MM.1S (cell line): Measurements from ENCODE around the gene CUBN.
"Not testable (repeated sequence)": the region's sequence is repeated elsewhere in the genome, so short reads cannot be mapped to it uniquely, and the experiment has no call there.

Experiments used
- DNase-seq: peaks from one replicate; pipeline ENCODE4 v3.0.0-alpha.2; 2015
- H2AFZ ChIP-seq: fragments of 300-600 bp; sonication (generic); 2 replicates; pipeline ENCODE4 v1.6.0; 2016; ENCODE audit warnings: antibody characterized with exemption, low read length
- H3F3A ChIP-seq: fragments of 300-600 bp; sonication (generic); 2 replicates; pipeline ENCODE4 v1.6.1; 2016; ENCODE audit warnings: mild to moderate bottlenecking, antibody characterized with exemption, low read length, moderate library complexity, mixed read lengths; ENCODE audit not compliant: insufficient read depth
- H3K27ac ChIP-seq: fragments of 300-600 bp; sonication (generic); 2 replicates; pipeline ENCODE4 v1.5.1; 2016; ENCODE audit warnings: mild to moderate bottlenecking, low read length
- H3K27me3 ChIP-seq: fragments of 300-600 bp; sonication (generic); replicated peaks from 2 replicates; pipeline ENCODE4 v1.6.0; 2016; ENCODE audit warnings: low read length; ENCODE audit not compliant: insufficient read depth
- H3K36me3 ChIP-seq: fragments of 300-600 bp; sonication (generic); replicated peaks from 2 replicates; pipeline ENCODE4 v1.6.1; 2016; ENCODE audit warnings: mild to moderate bottlenecking, low read length, mixed read lengths; ENCODE audit not compliant: insufficient read depth
- H3K4me1 ChIP-seq: fragments of 300-600 bp; sonication (generic); 2 replicates; pipeline ENCODE4 v1.6.1; 2016; ENCODE audit warnings: low read length, mixed read lengths
- H3K4me2 ChIP-seq: fragments of 300-600 bp; sonication (generic); 2 replicates; pipeline ENCODE4 v1.6.0; 2016; ENCODE audit warnings: low read depth, low read length
- H3K4me3 ChIP-seq: fragments of 300-600 bp; sonication (generic); 2 replicates; pipeline ENCODE4 v1.5.1; 2016; ENCODE audit warnings: low read length, mixed read lengths
- H3K79me2 ChIP-seq: fragments of 300-600 bp; sonication (generic); 2 replicates; pipeline ENCODE4 v1.6.1; 2016; ENCODE audit warnings: mixed run types, low read length, mixed read lengths
- H3K9ac ChIP-seq: fragments of 300-600 bp; sonication (generic); 2 replicates; pipeline ENCODE4 v1.6.1; 2016; ENCODE audit warnings: low read length, mixed read lengths
- H3K9me2 ChIP-seq: fragments of 300-600 bp; sonication (generic); replicated peaks from 2 replicates; pipeline ENCODE4 v1.6.1; 2016; ENCODE audit warnings: mild to moderate bottlenecking, low read length, mixed read lengths; ENCODE audit not compliant: insufficient read depth
- H3K9me3 ChIP-seq: fragments of 300-600 bp; sonication (generic); replicated peaks from 2 replicates; pipeline ENCODE4 v1.6.1; 2016; ENCODE audit warnings: mild to moderate bottlenecking, low read length, mixed read lengths; ENCODE audit not compliant: insufficient read depth
- H4K20me1 ChIP-seq: fragments of 300-600 bp; sonication (generic); 2 replicates; pipeline ENCODE4 v1.6.1; 2016; ENCODE audit warnings: mild to moderate bottlenecking, low read length, moderate library complexity, mixed read lengths; ENCODE audit not compliant: insufficient read depth
- EZH2 ChIP-seq: fragments of 300-600 bp; sonication (generic); optimal IDR thresholded peaks from 2 replicates; pipeline ENCODE3; 2017; ENCODE audit warnings: low read depth, mild to moderate bottlenecking, antibody characterized with exemption, low read length, mixed read lengths
- EZH2phosphoT487 ChIP-seq: fragments of 300-600 bp; sonication (generic); IDR thresholded peaks from 2 replicates; pipeline ENCODE4 v1.6.1; 2018; ENCODE audit warnings: antibody characterized with exemption, low read length
- TF ChIP-seq, protein P1 (sequence below): fragments of 300-600 bp; sonication (generic); IDR thresholded peaks from 2 replicates; pipeline ENCODE4 v1.5.1; 2016; ENCODE audit warnings: antibody characterized with exemption, low read length, mixed read lengths

Gene CUBN

GRCh38 chr10:16828114-16828568 lies 301.5 kb downstream of the CUBN start:
- no peaks in the 10 kb centered on the region for H3F3A ChIP-seq
- H3K4me3 ChIP-seq: peak overlapping the region; percentile 29; the same call in 1 of the 2 replicates
- H3K9me2 ChIP-seq: no peaks in the 10 kb centered on the region
- H3K4me1 ChIP-seq: no peaks in the 10 kb centered on the region
- no peaks in the 10 kb centered on the region for H3K27me3 ChIP-seq
- TF ChIP-seq EZH2phosphoT487 (no peak), EZH2 (no peak)
- TF ChIP-seq, protein P1, sequence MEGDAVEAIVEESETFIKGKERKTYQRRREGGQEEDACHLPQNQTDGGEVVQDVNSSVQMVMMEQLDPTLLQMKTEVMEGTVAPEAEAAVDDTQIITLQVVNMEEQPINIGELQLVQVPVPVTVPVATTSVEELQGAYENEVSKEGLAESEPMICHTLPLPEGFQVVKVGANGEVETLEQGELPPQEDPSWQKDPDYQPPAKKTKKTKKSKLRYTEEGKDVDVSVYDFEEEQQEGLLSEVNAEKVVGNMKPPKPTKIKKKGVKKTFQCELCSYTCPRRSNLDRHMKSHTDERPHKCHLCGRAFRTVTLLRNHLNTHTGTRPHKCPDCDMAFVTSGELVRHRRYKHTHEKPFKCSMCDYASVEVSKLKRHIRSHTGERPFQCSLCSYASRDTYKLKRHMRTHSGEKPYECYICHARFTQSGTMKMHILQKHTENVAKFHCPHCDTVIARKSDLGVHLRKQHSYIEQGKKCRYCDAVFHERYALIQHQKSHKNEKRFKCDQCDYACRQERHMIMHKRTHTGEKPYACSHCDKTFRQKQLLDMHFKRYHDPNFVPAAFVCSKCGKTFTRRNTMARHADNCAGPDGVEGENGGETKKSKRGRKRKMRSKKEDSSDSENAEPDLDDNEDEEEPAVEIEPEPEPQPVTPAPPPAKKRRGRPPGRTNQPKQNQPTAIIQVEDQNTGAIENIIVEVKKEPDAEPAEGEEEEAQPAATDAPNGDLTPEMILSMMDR: peak; percentile 49
- H3K27ac ChIP-seq: peak overlapping the region; percentile 25; the same call in 1 of the 2 replicates
- no peaks in the 10 kb centered on the region for H3K9me3 ChIP-seq
- no peaks in the 10 kb centered on the region for H3K36me3 ChIP-seq
- H3K9ac ChIP-seq: peak overlapping the region; percentile 21; the same call in 1 of the 2 replicates
- H4K20me1 ChIP-seq: no peaks in the 10 kb centered on the region
- peak; percentile 89 for DNase-seq
- peak overlapping the region; percentile 74; the same call in 1 of the 2 replicates for H3K4me2 ChIP-seq
- H3K79me2 ChIP-seq: no peaks in the 10 kb centered on the region
- peak overlapping the region; percentile 62 for H2AFZ ChIP-seq

DNA sequence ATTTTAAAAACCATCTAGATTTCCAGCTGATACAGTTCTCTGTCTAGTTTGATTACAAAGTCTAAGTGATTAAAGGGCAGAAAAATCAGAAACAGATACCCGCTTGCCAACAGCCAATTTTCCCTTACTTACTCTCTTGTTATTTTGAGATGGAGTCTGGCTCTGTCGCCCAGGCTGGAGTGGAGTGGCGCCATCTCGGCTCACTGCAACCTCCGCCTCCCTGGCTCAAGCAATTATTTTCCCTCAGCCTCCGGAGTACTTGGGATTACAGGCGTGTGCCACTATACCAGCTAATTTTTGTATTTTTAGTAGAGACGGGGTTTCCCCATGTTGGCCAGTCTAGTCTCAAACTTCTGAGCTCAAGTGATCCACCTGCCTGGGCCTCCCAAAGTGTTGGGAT lies 302.1 kb downstream of the CUBN start:
- not testable (repeated sequence) for H3K36me3 ChIP-seq, H4K20me1 ChIP-seq, H3F3A ChIP-seq, H3K9me3 ChIP-seq, DNase-seq, H3K4me1 ChIP-seq, H3K79me2 ChIP-seq, H3K9me2 ChIP-seq, H3K27me3 ChIP-seq, H3K4me3 ChIP-seq
- Histone ChIP-seq H3K4me2 (peak overlapping the region; percentile 74; the same call in 1 of the 2 replicates), H2AFZ (peak overlapping the region; percentile 62), H3K27ac (peak overlapping the region; percentile 25; the same call in 1 of the 2 replicates), H3K9ac (peak overlapping the region; percentile 21; the same call in 1 of the 2 replicates)

DNA sequence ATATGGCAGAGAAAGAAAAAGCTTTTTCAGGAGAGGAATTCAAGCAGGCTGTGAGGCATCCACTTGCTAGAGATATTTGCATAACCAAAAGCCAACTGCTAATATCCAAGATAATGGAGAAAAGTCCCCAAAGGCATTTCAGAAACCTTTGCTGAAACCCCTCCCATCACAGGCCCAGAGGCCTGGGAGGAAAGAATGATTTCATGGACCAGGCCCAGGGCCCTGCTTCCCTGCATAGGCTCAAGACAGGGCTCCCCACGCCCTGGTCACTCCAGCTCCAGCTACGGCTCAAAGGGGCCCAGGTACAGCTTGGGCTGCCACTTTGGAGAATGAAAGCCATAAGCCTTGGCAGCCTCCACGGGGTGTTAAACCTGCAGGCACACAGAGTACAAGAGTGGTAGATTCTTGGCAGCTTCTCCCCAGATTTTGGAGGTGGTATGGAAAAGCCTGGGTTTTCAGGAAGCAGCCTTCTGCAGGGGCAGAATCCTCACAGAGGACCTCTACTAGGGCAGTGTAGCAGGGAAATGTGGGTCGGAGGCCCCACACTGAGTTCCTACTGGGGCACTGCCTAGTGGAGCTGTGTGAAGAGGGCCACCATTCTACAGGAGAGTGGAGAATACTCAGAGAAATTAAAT lies 306.8 kb downstream of the CUBN start:
- DNase-seq: no peak
- Histone ChIP-seq H3K9me2 (no peaks in the 10 kb centered on the region), H2AFZ (no peak overlapping the region), H3K27me3 (no peaks in the 10 kb centered on the region), H3K79me2 (no peaks in the 10 kb centered on the region), H3F3A (peaks cover 4% of the 10 kb centered on the region; the same call in 1 of the 2 replicates), H3K27ac (no peak overlapping the region), H3K4me1 (no peaks in the 10 kb centered on the region), H3K4me2 (no peak overlapping the region), H3K4me3 (no peak overlapping the region), H3K36me3 (no peaks in the 10 kb centered on the region), H3K9me3 (no peaks in the 10 kb centered on the region), H3K9ac (no peak overlapping the region), H4K20me1 (no peaks in the 10 kb centered on the region)
- TF ChIP-seq EZH2phosphoT487 (no peak), EZH2 (no peak)
- TF ChIP-seq, protein P1: no peak

DNA sequence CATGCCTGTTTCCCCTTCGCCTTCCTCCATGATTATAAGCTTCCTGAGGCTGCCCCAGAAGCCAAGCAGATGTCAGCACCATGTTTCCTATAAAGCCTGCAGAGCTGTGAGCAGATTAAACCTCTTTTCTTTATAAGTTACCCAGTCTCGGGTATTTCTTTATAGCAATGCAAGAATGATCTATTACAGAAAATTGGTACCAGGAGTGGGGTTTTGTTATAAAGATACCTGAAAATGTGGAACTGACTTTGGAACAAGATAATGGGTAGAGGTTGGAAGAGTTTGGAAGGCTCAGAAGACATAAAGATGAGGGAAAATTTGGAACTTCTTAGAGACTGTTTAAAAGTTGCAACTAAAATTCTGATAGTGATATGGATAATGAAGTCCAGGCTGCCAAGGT lies 307.6 kb downstream of the CUBN start:
- H3K27me3 ChIP-seq: no peaks in the 10 kb centered on the region
- H3K9me3 ChIP-seq: no peaks in the 10 kb centered on the region
- H3K9me2 ChIP-seq: no peaks in the 10 kb centered on the region
- DNase-seq: no peak
- peaks cover 6% of the 10 kb centered on the region; the same call in 1 of the 2 replicates for H3F3A ChIP-seq
- H4K20me1 ChIP-seq: no peaks in the 10 kb centered on the region
- no peaks in the 10 kb centered on the region for H3K36me3 ChIP-seq
- TF ChIP-seq, protein P1: no peak
- TF ChIP-seq EZH2phosphoT487 (no peak), EZH2 (no peak)
- no peak overlapping the region for H2AFZ ChIP-seq
- H3K4me1 ChIP-seq: no peaks in the 10 kb centered on the region
- no peak overlapping the region for H3K4me2 ChIP-seq
- H3K79me2 ChIP-seq: peaks cover under 1% of the 10 kb centered on the region; the same call in 1 of the 2 replicates
- H3K4me3 ChIP-seq: no peak overlapping the region
- no peak overlapping the region for H3K27ac ChIP-seq
- H3K9ac ChIP-seq: no peak overlapping the region
